HG02642 (cell line): Measurements from ENCODE around the gene PPHLN1.
"Not testable (repeated sequence)": the region's sequence is repeated elsewhere in the genome, so short reads cannot be mapped to it uniquely, and the experiment has no call there.

ENCODE experiments used
- ATAC-seq: cut with Tn5 transposase; IDR thresholded peaks from one replicate; pipeline ENCODE4 v1.9.1; 2021; ENCODE audit warnings: mild to moderate bottlenecking; ENCODE audit not compliant: unreplicated experiment, poor library complexity

The PPHLN1 gene

GRCh38 chr12:42364692-42365091, 38.7 kb downstream of the PPHLN1 start:
- no peak for ATAC-seq

GRCh38 chr12:42365486-42365885, 39.5 kb downstream of the PPHLN1 start:
- no peak for ATAC-seq

- ATAC-seq = no peak
Measured at GRCh38 chr12:42370013-42370412, 44.0 kb downstream of the PPHLN1 start.

- peak; percentile 85 for ATAC-seq
Measured at GRCh38 chr12:42372154-42372791, 46.3 kb downstream of the PPHLN1 start.

GRCh38 chr12:42373669-42374068, 47.7 kb downstream of the PPHLN1 start:
- no peak for ATAC-seq

- ATAC-seq = no peak
Measured at GRCh38 chr12:42380733-42381132, 54.8 kb downstream of the PPHLN1 start.

GRCh38 chr12:42382013-42382696, 56.2 kb downstream of the PPHLN1 start:
- ATAC-seq = no peak

- ATAC-seq = no peak
Measured at GRCh38 chr12:42385326-42385841, 59.4 kb downstream of the PPHLN1 start.

- no peak for ATAC-seq
Measured at GRCh38 chr12:42386308-42386707, 60.3 kb downstream of the PPHLN1 start.

GRCh38 chr12:42388086-42388485, 62.1 kb downstream of the PPHLN1 start:
- ATAC-seq = not testable (repeated sequence)

- no peak for ATAC-seq
Measured at GRCh38 chr12:42394429-42394828, 68.5 kb downstream of the PPHLN1 start.

GRCh38 chr12:42396473-42397259, 70.7 kb downstream of the PPHLN1 start:
- peak; percentile 48 for ATAC-seq

GRCh38 chr12:42402821-42403411, 76.9 kb downstream of the PPHLN1 start:
- ATAC-seq = no peak

- no peak for ATAC-seq
Measured at GRCh38 chr12:42407306-42407705, 81.3 kb downstream of the PPHLN1 start.

- no peak for ATAC-seq
Measured at GRCh38 chr12:42409471-42409870, 83.5 kb downstream of the PPHLN1 start.

- ATAC-seq = no peak
Measured at GRCh38 chr12:42410340-42410739, 84.4 kb downstream of the PPHLN1 start.

GRCh38 chr12:42420395-42420794, 94.4 kb downstream of the PPHLN1 start:
- ATAC-seq = no peak

GRCh38 chr12:42421844-42422779, 96.1 kb downstream of the PPHLN1 start:
- peak; percentile 93 for ATAC-seq

- no peak for ATAC-seq
Measured at GRCh38 chr12:42422785-42423184, 96.8 kb downstream of the PPHLN1 start.

- no peak for ATAC-seq
Measured at GRCh38 chr12:42426746-42427145, 100.8 kb downstream of the PPHLN1 start.
